ENCODE data around the gene TMEM256. TPM values are rescaled to one million over a fixed set of nuclear protein-coding genes. Genes with fewer than 3 reads are reported as not detected.

The TMEM256 gene
- total RNA-seq, 3 donors from 2014 or later, result 77.6 to 113 (median 92.3) TPM

DNA sequence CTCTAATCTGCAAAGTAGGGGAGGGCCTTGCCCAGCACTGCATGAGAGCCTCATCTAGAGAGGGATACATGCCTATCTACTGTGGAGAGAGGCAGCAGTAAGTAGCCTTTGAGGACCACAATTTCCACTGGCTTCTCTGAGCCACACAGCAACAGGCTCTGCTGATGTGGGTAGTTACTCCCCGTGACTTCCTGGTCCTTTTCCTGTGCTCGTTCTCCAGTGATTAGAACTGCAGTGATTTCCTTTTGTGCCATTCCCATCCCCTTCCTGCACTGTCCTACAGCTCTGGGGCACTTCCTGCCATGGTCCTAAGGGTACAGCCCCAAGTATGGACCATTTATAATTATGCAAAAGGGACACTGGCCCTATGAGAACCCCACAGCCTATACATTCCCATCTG lies 12.6 kb downstream of the TMEM256 start:
- no peaks in the 10 kb centered on the region for H3K27me3 ChIP-seq
- H3K9me3 ChIP-seq, result no peaks in the 10 kb centered on the region
- H3K36me3 ChIP-seq, result peaks cover 9% of the 10 kb centered on the region
- peak overlapping the region in 1 of 2 donors; percentile 17 for H3K27ac ChIP-seq
- intact Hi-C loops (cut with DNase I; ENCODE audit: low total_unique reads), result no loop called here
- TF ChIP-seq POLR2AphosphoS5 (IDR thresholded peaks at IDR 0.05) (no peak), POLR2A (IDR thresholded peaks at IDR 0.05) (no peak)
- TF ChIP-seq, protein P1, sequence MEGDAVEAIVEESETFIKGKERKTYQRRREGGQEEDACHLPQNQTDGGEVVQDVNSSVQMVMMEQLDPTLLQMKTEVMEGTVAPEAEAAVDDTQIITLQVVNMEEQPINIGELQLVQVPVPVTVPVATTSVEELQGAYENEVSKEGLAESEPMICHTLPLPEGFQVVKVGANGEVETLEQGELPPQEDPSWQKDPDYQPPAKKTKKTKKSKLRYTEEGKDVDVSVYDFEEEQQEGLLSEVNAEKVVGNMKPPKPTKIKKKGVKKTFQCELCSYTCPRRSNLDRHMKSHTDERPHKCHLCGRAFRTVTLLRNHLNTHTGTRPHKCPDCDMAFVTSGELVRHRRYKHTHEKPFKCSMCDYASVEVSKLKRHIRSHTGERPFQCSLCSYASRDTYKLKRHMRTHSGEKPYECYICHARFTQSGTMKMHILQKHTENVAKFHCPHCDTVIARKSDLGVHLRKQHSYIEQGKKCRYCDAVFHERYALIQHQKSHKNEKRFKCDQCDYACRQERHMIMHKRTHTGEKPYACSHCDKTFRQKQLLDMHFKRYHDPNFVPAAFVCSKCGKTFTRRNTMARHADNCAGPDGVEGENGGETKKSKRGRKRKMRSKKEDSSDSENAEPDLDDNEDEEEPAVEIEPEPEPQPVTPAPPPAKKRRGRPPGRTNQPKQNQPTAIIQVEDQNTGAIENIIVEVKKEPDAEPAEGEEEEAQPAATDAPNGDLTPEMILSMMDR (IDR thresholded peaks at IDR 0.05), result no peak
- H3K4me3 ChIP-seq, result no peak overlapping the region
- no peak for DNase-seq (ENCODE audit: low spot score in 2 of 2)
- peaks cover 0 to 7% of the 10 kb centered on the region in 2 donors for H3K4me1 ChIP-seq

GRCh38 chr17:7389924-7390910 lies 13.7 kb downstream of the TMEM256 start:
- no peaks in the 10 kb centered on the region for H3K9me3 ChIP-seq
- no peak overlapping the region for H3K27ac ChIP-seq
- intact Hi-C loops (cut with DNase I; ENCODE audit: low total_unique reads), result no loop called here
- DNase-seq (ENCODE audit: low spot score in 2 of 2), result no peak
- H3K4me1 ChIP-seq, result peaks cover 0 to 7% of the 10 kb centered on the region in 2 donors
- H3K4me3 ChIP-seq, result no peak overlapping the region
- TF ChIP-seq POLR2A (IDR thresholded peaks at IDR 0.05) (no peak), POLR2AphosphoS5 (IDR thresholded peaks at IDR 0.05) (no peak)
- TF ChIP-seq, protein P1 (IDR thresholded peaks at IDR 0.05), result no peak
- H3K27me3 ChIP-seq, result no peaks in the 10 kb centered on the region
- H3K36me3 ChIP-seq, result peaks cover 9% of the 10 kb centered on the region

- H3K4me3 ChIP-seq, result no peak overlapping the region
- no peaks in the 10 kb centered on the region for H3K9me3 ChIP-seq
- peaks cover 9% of the 10 kb centered on the region for H3K36me3 ChIP-seq
- intact Hi-C loops (cut with DNase I; ENCODE audit: low total_unique reads), result no loop called here
- DNase-seq (ENCODE audit: low spot score in 2 of 2), result no peak
- no peak overlapping the region for H3K27ac ChIP-seq
- TF ChIP-seq, protein P1 (IDR thresholded peaks at IDR 0.05), result no peak
- no peaks in the 10 kb centered on the region for H3K27me3 ChIP-seq
- H3K4me1 ChIP-seq, result peaks cover 0 to 7% of the 10 kb centered on the region in 2 donors
Observed at GRCh38 chr17:7388856-7389255, 15.0 kb downstream of the TMEM256 start.

GRCh38 chr17:7384489-7385081 lies 19.3 kb downstream of the TMEM256 start:
- Histone ChIP-seq H3K27me3 (no peaks in the 10 kb centered on the region), H3K9me3 (no peaks in the 10 kb centered on the region), H3K4me1 (peaks cover 0 to 4% of the 10 kb centered on the region in 2 donors), H3K36me3 (peaks cover 9% of the 10 kb centered on the region), H3K27ac (peak overlapping the region; percentile 20), H3K4me3 (peak overlapping the region; percentile 26 to 55 (median 47))
- TF ChIP-seq POLR2AphosphoS5 (IDR thresholded peaks at IDR 0.05) (no peak), POLR2A (IDR thresholded peaks at IDR 0.05) (no peak)
- TF ChIP-seq, protein P1 (IDR thresholded peaks at IDR 0.05), result no peak
- no peak for DNase-seq (ENCODE audit: low spot score in 2 of 2)
- intact Hi-C loops (cut with DNase I; ENCODE audit: low total_unique reads), result no loop called here

All from breast epithelium (tissue), 4 donors.